Motor neuron (in vitro differentiated cells): ENCODE data around the gene ZNF394. TPM values are rescaled to one million over a fixed set of nuclear protein-coding genes. Genes with fewer than 3 reads are reported as not detected.

Experiments used
- ATAC-seq, 8 experiments: fragments of 200-7000 bp; cut with Tn5 transposase; replicated peaks in 6 of 8; 2 replicates each; pipeline ENCODE4 v1.8.0; 2021; ENCODE audit warnings: mild to moderate bottlenecking in 8 of 8, moderate library complexity in 8 of 8
- H3K27ac ChIP-seq, 2 donors: fragments of 250-450 bp; sonication (Bioruptor Pico); 2 replicates each; pipeline ENCODE4 v1.9.0; 2021; ENCODE audit warnings: antibody characterized with exemption in 2 of 2, mild to moderate bottlenecking in 2 of 2, moderate library complexity in 1 of 2
- H3K4me1 ChIP-seq, 2 donors: fragments of 250-450 bp; sonication (Bioruptor Pico); replicated peaks in 1 of 2; 2 replicates each; pipeline ENCODE4 v1.6.1; 2021; ENCODE audit warnings: antibody characterized with exemption in 2 of 2, mild to moderate bottlenecking in 2 of 2, moderate library complexity in 1 of 2
- H3K4me3 ChIP-seq, 5 donors: fragments of 250-450 bp; sonication (Bioruptor Pico); 2 replicates each; pipeline ENCODE4 v1.9.0; 2021; ENCODE audit warnings: antibody characterized with exemption in 5 of 5, mild to moderate bottlenecking in 5 of 5, moderate library complexity in 4 of 5
- WGBS, 10 experiments: fragments of 450-650 bp; shearing (Covaris generic); methylation state at CpG; one replicate each; pipeline ENCODE4 v1.0.0; 2022; 5-methylcytosine and 5-hydroxymethylcytosine counted together
- in situ Hi-C, 9 experiments: fragments of 400-800 bp; cut with MboI; loops; one replicate each; pipeline ENCODE4 v1.15.0; 2021; ENCODE audit warnings: low sequenced_read_pairs in 9 of 9, low pct_unique_long_range_greater_than_20kb in 2 of 9; ENCODE audit not compliant: unreplicated experiment in 9 of 9
- total RNA-seq, 8 experiments: library from RNA; unstranded; fragments of 300-600 nt; gene quantifications; 2 replicates each; pipeline versions ENCODE4 v1.2.3 to v1.2.4, GENCODE V29; 2022

The ZNF394 gene
- total RNA-seq, 8 experiments from 2014 or later, result 17.0 to 34.9 (median 19.5) TPM

DNA sequence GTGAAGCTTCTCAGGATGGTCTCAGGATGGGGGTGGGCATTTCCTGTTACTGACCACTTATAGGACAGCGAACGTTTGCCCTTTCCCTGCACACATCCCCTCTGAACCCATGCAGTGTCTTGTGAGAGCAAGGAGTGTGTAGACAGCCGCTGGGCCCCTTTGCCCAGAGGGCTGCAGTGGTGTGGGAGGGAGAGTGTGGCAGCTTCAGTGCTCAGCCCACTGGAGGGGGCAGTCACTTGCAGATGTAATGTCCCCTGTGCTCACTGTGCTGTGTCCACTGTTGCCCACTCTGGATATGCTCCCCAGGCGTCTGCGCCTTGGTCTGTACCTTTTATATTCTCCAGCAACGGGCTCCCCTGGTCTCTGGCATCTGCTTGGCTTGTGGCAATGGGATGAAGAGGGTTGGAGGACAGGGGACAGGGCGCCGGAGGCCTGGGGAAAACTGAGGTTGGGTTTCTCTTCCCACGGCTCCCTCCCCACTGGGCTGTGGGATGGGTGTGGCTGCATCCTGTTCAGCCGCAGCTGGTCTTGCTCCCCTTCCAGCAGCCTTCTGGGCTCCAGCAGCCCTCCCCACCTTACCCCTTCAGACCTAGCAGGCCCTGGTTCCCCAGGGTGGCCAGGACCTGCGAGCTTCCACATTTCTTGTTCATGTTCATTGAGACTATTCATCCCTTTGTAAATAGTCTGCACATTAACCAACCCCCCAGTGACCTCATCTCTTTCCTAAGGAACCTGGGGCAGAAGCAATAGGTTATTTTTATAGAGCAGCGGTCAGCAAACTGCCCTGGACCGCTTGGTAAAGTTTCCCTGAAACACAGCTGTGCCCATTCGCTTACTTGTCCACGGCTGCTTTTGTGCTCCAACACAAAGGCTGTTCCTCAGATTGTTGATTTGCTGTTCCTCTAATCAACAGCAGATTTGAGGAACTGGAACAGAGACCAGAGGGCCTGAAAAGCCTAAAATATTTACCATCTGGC lies 21.3 kb downstream of the ZNF394 start:
- Histone ChIP-seq H3K27ac (no peak overlapping the region), H3K4me3 (no peak overlapping the region), H3K4me1 (peaks cover 3 to 5% of the 10 kb centered on the region in 2 donors)
- peak; percentile 6 to 86 (median 54) for ATAC-seq
- in situ Hi-C loops, result no loop called here
- WGBS, 10 experiments, result 13 to 79% (median 70%) methylated on average over 2 to 9 of the region's 15 CpGs; no CpG with 5 or more reads in 2 of the 10 experiments

DNA sequence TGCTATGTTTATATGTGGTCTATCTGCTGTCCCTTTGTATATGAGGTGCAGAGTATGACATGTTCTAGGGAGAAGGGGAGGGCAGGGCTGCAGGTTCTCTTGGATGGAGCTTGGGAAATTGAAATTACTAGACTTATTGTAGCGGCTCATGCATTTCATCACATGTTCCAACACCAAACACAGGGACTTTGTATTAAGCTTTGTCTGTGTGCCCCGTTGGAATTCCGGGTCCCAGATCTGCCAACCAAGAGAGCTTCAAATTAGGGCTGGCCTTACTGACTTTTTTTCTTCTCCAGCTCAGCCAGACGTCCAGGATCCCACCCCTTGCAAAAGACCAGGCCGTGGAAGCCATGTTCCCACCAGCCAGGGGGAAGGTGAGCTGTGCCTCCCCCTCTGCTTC lies 24.0 kb downstream of the ZNF394 start:
- in situ Hi-C loops, result no loop called here
- WGBS, 10 experiments, result 70 to 88% (median 81%) methylated on average over 1 to 4 of the region's 5 CpGs; no CpG with 5 or more reads in 5 of the 10 experiments
- Histone ChIP-seq H3K4me3 (no peak overlapping the region), H3K27ac (no peak overlapping the region), H3K4me1 (peaks cover 8 to 9% of the 10 kb centered on the region in 2 donors)
- ATAC-seq, result no peak

DNA sequence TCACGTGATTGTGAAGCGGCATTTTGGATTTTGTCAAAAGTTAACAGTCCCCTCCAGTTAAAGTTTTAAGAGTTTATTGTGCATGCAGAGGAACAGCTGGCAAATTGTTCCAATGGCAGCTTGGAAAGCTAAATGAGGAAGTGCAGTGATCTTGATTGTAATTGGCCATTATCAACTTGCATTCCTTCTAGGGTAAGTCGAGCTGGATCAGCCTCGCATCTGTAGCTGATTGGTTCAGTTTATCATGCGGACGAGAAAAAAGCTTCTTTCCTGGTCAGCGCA lies 26.8 kb downstream of the ZNF394 start:
- peak in 3 of 8 experiments; percentile 20 to 24 (median 23) for ATAC-seq
- 0 to 20% (median 4%) methylated on average over 1 to 7 of the region's 7 CpGs; no CpG with 5 or more reads in 2 of the 10 experiments for WGBS, 10 experiments
- in situ Hi-C loops, result no loop called here
- Histone ChIP-seq H3K4me3 (peak overlapping the region; percentile 62 to 89 (median 66)), H3K27ac (no peak overlapping the region), H3K4me1 (peaks cover 8 to 9% of the 10 kb centered on the region in 2 donors)

DNA sequence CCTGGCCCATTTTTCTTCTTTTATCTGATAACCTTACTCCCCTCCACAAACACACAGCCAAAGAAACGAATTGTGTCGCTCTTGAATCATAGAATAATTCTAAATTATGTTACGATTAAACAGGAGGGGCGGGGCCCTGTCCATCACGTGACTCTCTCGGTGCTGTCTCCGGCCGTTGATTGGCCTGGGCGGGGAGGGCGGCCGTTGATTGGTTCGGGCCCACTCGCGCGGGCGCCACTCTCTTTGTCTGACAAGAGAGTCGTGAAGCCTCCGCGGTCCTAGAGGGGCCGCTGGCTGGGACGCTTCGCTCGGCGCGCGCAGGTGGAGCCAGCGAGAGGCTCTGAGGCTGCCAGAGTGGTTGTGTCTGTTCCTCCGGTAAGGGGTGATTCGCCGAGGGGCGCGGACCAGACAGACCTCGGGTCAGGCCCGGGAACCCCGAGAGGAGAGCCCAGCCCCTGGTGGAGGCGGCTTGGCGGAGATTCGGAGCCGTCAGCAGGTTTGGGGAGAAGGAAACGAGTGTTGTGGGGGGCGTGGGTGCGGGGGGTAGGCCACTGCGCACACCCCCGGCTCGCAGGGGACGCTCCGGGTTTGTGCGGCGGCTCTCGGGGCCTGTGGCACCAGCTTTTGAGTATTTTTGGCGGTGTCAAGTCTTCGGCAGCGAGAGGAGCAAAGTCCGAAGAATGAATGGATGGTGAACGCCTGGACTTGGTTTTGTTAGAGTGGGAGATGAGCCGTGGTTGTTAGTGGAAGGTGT lies 27.3 kb downstream of the ZNF394 start, which contains the start of gene ZNF789:
ZNF789 (plus strand) TSS at position 330 of the 754 bp plus-strand sequence. CDS start 3,567 bp downstream, outside the sequence.
- 0 to 7% (median 0%) methylated on average over 2 to 30 of the region's 56 CpGs; no CpG with 5 or more reads in 3 of the 10 experiments for WGBS, 10 experiments
- Histone ChIP-seq H3K4me3 (peak within 1 kb of the TSS; percentile 62 to 89 (median 66)), H3K27ac (peak within 1 kb of the TSS; percentile 88 to 91), H3K4me1 (peaks cover 8 to 9% of the 10 kb centered on the region in 2 donors)
- in situ Hi-C loops, result no loop called here
- ATAC-seq, result peak; percentile 89 to 99 (median 99)

DNA sequence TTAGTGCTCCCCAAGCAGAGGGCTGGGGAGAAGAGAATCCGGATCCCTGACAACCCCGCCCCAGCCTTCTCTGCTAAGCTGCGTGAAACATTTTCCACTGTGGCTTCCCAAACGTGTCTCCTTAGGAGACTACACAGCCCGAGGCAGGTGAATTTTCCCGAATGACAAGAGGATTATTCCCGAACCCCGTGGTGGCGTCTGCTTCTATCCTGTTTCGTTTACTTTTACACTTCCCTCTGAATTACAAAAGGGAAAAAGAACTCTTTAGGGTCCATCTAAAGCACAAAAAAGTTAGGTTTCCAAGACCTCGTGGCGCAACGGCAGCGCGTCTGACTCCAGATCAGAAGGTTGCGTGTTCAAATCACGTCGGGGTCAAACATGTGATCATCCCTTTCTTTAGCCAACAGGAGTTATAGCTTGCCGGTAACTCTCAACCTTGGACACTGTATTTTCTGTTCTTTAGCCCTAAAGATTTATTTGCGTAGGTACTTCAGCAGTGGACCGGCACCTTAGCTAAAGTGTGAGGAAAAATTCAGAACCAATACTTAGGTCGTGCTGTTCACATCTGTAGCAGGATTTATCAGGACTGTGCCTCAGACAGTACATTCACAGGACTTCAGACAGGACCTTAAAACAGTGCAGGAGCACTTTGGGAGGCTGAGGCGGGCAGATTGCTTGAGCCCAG lies 30.6 kb downstream of the ZNF394 start:
- peaks cover 15 to 17% of the 10 kb centered on the region in 2 donors for H3K4me1 ChIP-seq
- in situ Hi-C loops, result no loop called here
- H3K4me3 ChIP-seq, result no peak overlapping the region
- WGBS, 10 experiments, result 11 to 79% (median 50%) methylated on average over 2 to 21 of the region's 23 CpGs
- no peak for ATAC-seq
- no peak overlapping the region for H3K27ac ChIP-seq

DNA sequence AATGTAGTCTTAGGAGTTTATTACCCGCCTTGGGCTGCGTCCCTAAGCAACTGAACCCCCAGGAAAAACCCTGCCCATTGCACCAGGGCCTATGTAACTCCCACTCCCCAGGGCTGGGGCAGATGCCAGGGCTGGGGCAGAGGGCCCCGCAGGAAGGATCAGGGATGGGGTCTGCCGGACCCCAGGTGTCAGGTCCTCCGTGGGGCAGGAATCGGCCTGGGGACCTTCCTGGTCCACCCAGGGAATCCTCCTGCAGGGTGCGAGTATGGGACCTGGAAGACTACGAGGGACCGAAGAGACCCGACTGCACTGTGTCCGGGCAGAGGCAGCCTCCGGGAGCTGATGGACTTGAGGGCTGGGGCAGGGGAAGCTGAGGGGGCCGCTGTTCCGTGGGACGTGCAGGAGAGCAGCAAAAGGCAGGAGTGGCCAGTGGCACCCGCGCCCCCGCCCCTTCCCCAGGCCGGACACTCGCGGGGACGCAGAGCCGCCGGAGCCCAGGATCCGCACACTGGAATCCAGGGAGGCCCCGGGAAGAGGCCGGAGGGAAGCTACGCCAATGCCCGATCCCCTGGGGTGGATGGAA lies 31.7 kb downstream of the ZNF394 start:
- in situ Hi-C loops, result no loop called here
- Histone ChIP-seq H3K27ac (no peak overlapping the region), H3K4me3 (no peak overlapping the region), H3K4me1 (peaks cover 9 to 10% of the 10 kb centered on the region in 2 donors)
- WGBS, 10 experiments, result 56 to 100% (median 90%) methylated on average over 1 to 6 of the region's 29 CpGs; no CpG with 5 or more reads in 5 of the 10 experiments
- no peak for ATAC-seq

DNA sequence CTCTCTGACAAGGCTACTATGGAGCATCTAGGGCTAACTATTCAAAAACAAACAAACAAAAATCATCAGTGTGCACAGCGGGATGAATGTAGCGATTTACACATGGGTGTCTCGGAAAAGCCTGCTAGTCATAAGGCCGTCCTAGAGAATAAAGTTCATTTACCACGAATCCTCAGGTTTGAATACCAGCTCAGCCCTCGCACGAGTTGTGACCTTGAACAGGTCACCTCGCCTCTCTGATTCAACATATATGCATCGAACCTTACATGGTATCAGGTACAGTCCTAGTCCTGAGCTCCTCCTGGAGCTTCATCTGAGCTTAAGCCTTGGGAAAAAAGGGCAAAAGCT lies 34.7 kb downstream of the ZNF394 start:
- ATAC-seq, result peak in 5 of 8 experiments; percentile 2 to 13 (median 6)
- WGBS, 10 experiments, result 0 to 16% (median 6%) methylated on average over 3 to 8 of the region's 9 CpGs; no CpG with 5 or more reads in 2 of the 10 experiments
- H3K4me1 ChIP-seq, result peaks cover 6 to 10% of the 10 kb centered on the region in 2 donors
- H3K27ac ChIP-seq, result peak overlapping the region; percentile 83 to 94
- in situ Hi-C loops, result no loop called here
- H3K4me3 ChIP-seq, result peak overlapping the region; percentile 72 to 88 (median 82)

DNA sequence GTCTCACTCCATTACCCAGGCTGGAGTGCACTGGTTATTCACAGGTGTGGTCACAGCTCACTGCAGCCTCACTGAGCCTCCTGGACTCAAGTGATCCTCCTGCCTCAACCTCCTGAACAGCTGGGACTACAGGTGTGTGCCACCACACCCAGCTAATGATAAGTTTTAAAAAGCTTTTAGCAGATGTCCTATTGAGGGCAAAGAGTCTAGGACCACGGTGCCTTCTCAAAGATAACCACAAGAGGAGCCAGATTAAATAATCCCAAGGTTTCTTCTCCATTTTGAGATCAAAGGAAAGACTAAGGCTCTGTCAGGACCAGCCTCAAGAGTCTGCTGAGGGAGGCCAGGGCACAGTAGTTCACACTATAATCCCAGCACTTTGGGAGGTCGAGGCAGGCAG lies 38.9 kb downstream of the ZNF394 start:
- WGBS, 10 experiments, result 93 to 100% (median 100%) methylated on average over 1 to 2 of the region's 2 CpGs; no CpG with 5 or more reads in 5 of the 10 experiments
- ATAC-seq, result no peak
- Histone ChIP-seq H3K27ac (no peak overlapping the region), H3K4me3 (no peak overlapping the region), H3K4me1 (peaks cover 4 to 8% of the 10 kb centered on the region in 2 donors)
- in situ Hi-C loops, result no loop called here

DNA sequence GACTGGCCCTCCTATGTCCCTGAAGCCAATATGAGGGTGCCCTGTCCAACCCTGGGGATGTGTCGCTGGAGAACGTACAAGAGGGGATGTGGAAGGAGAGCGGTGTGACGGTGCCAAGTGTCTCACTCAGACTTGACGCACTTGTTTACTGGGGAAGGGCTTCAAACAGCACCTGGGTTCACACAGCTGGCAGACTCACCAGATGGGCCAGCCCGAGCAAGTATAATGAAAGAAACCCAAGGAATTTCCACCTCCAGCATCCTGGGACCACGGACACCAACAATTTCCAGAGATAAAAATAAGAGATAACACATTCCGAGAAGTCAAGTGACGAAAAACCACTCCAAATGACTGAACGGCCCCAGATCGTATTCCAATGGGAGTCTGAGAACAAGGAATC lies 39.4 kb downstream of the ZNF394 start:
- no peak overlapping the region for H3K27ac ChIP-seq
- ATAC-seq, result no peak
- H3K4me1 ChIP-seq, result peaks cover 3 to 8% of the 10 kb centered on the region in 2 donors
- H3K4me3 ChIP-seq, result no peak overlapping the region
- in situ Hi-C loops, result no loop called here
- 72 to 100% (median 90%) methylated on average over 2 to 7 of the region's 11 CpGs; no CpG with 5 or more reads in 2 of the 10 experiments for WGBS, 10 experiments

DNA sequence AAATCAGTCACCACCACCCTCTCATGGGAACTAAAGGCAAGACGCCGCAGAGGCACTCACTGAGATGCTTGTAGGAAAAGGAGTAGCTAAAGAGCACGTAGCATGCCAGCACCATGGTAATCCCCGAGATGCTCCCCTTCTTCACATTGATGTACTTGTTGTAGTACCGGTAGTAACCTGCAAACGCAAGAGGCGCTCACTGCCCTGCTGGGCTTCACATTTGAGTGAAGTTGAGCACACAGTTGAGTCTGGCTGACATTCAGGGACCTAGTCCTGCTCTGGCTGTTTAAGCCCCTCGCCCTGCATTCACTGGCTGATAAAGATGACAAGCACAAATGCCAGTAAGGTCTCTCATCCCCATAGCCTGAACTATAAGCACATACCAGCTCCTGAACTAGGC lies 41.0 kb downstream of the ZNF394 start:
- no peak overlapping the region for H3K27ac ChIP-seq
- in situ Hi-C loops, result no loop called here
- H3K4me1 ChIP-seq, result no peaks in the 10 kb centered on the region
- WGBS, 10 experiments, result 70 to 100% (median 98%) methylated on average over 1 to 8 of the region's 8 CpGs; no CpG with 5 or more reads in 2 of the 10 experiments
- H3K4me3 ChIP-seq, result no peak overlapping the region
- ATAC-seq, result peak in 3 of 8 experiments; percentile 34 to 49 (median 37)

DNA sequence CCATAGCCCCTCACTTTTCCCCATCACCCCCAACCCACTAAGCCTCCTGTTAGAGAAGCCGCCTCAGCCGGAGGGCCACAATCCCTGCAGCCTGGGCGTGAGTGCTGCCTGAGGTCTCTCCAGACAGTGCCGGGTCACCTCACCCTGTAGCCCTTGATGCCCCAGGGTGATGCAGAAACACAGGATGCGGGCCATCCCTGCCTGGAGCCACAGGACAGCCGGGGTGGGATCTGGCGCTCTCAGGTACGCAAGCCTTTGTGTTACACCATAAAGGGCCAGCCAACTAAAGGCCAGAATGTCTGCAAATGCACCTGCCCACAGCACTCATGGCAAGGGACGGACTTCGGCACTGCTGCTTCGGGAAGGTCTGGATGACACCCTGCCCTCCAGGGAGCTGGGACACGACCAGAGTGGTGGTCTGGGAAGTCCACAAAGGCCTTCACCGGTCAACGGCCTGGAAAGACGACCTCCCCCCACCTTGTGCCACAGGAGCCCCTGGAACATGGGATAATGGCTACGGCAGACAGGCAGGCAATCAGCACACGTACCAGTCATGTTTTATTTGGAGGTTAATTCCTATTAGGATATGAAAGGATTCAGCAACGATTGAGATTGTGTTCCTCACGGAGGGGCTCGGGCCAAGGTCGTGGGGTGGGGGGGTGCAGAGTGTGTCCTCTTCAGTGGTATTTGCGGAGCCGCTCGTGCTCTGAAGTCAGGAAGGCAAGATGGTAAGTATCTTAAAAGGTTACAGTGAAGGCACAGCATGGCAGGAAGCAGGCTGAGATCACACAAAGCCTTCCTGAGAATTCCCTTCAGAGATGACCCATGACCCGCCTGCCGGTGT lies 42.2 kb downstream of the ZNF394 start:
- Histone ChIP-seq H3K4me1 (no peaks in the 10 kb centered on the region), H3K4me3 (no peak overlapping the region), H3K27ac (no peak overlapping the region)
- in situ Hi-C loops, result no loop called here
- 70 to 100% (median 97%) methylated on average over 2 to 6 of the region's 26 CpGs; no CpG with 5 or more reads in 4 of the 10 experiments for WGBS, 10 experiments
- ATAC-seq, result peak in 1 of 8 experiments; percentile 18
